Measurements from ENCODE around the gene NSUN5. TPM values are rescaled to one million over a fixed set of nuclear protein-coding genes. Genes with fewer than 3 reads are reported as not detected.
"Not testable (repeated sequence)": the region's sequence is repeated elsewhere in the genome, so short reads cannot be mapped to it uniquely, and the experiment has no call there.

Gene NSUN5
- 3.7 and 6.1 TPM in 2 replicates for total RNA-seq

GRCh38 chr7:73308665-73309214 lies at the start of gene NSUN5:
NSUN5 (minus strand) TSS chr7:73308826; CDS start chr7:73308790, 36 bp downstream.
- DNase-seq, result peak; percentile 59

GRCh38 chr7:73356159-73356558 lies 47.5 kb upstream of the NSUN5 start:
- no peak for DNase-seq

- no peak for DNase-seq
Observed at GRCh38 chr7:73354821-73355220, 46.2 kb upstream of the NSUN5 start.

- no peak for DNase-seq
Observed at GRCh38 chr7:73354196-73354595, 45.6 kb upstream of the NSUN5 start.

- DNase-seq, result no peak
Observed at GRCh38 chr7:73353243-73353642, 44.6 kb upstream of the NSUN5 start.

DNA sequence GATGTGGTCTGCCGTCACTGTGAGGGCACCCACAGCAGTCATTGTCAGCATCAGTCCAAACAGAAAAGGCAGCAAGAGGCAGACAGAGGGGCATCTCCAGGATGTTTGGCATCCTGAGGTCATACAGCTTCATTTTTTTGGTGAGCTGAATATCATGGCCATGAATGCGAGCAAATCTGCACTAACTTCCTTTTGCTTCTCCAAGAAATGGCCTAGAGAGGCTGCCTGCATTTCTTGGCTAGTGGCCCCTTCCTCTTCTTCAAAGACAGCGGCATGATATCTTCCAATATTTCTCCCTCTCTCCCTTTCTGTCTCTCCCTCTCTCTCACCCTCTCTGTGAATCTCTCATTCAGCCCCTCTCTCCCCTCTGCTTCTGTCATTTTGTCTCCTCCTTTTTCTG lies 44.2 kb upstream of the NSUN5 start:
- DNase-seq, result no peak

- peak; percentile 65 for DNase-seq
Observed at GRCh38 chr7:73351447-73352167, 43.0 kb upstream of the NSUN5 start.

GRCh38 chr7:73350306-73351068 lies 41.9 kb upstream of the NSUN5 start:
- no peak for DNase-seq

GRCh38 chr7:73349763-73350162 lies 41.1 kb upstream of the NSUN5 start:
- DNase-seq, result no peak

DNA sequence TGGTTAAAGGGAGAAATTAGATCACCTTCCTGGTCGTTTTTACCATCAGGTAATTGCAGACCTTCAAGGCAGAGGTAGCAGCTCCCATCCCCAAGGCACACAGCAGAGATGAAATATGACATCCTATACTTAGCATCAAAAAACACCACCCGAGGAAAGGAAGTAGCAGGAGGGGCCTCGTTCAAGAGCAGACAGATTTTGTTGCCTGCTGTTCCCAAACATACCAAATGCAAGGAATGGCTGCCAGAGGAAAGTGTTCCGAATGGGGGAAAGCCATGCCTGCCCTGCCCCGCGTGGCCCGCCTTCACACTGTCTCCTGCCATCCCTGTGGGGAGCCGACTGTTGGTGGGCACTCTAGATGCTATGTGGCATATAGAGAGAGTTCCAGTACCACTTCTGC lies 37.3 kb upstream of the NSUN5 start:
- no peak for DNase-seq

- no peak for DNase-seq
Observed at GRCh38 chr7:73345538-73345937, 36.9 kb upstream of the NSUN5 start.

GRCh38 chr7:73343671-73344380 lies 35.2 kb upstream of the NSUN5 start:
- DNase-seq, result no peak

DNA sequence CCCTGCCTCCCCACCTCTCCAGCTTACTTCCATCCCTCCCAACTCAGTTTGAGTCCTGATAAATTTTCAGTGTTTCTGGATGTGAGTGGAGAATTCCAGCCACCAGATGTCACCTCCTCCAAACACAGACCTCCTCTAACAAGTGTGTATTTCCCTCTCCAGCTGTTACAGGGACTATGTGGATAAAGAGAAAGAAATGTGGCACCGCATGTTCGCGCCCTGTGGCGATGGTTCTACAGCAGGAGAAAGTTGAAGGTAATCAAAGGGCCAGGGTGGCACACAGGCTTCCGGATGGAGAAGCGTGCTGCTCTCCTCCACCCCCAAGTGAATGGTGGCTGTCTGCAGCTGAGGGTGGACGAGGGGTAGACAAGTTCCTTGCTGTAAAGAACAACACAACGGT lies 34.0 kb upstream of the NSUN5 start:
- DNase-seq, result peak; percentile 70

DNA sequence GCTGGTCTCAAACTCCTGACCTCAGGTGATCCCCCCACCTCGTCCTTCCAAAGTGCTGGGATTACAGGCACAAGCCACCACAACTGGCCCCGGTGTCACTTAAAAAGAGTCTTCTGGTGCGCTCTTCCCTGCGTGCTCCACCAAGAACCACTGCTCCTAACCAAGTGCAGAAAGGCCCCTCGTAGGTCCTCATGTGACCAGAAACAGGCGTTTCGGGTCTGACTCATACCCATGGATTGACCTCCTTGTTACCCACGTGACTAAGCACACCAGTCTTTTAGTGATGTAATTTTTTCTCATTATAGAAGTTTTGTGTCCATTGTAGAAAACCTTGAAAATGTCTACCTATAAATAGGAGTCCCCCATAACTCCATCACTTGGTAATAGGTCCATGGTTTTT lies 33.3 kb upstream of the NSUN5 start:
- peak; percentile 56 for DNase-seq

DNA sequence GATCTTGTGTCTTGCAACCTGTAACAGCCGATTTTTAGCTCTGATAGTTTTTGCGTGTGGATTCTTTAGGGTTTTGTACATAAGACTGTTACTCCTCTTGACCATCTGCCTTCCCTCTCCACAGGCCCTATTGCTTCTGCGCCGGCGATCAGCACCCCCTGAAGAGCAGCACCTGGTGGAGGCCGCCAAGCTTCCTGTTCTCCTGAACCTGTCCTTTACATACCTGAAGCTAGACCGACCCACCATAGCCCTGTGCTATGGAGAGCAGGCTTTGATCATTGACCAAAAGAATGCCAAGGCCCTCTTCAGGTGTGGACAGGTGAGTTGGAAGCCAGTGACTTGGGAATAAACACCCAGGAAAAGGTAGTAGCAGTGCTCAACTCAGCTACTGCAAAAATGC lies 31.9 kb upstream of the NSUN5 start:
- no peak for DNase-seq

DNA sequence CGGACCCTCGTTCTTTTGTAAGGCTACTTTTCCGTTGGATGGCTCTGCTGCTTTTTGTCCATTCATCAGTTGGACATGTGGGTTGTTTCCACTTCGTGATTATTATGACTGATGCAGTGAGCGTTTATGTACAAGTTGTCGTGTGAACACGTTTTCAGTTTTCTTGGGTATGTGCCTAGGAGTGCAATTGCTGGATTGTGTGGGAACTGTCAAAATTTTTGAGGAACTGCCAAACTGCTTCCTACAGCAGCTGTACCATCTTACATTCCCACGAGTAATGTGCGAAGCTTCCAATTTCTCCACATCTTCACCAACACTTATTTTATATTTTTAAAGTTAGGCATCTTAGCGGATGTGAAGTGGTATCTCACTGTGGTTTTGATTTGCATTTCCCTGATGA lies 29.7 kb upstream of the NSUN5 start:
- no peak for DNase-seq

- no peak for DNase-seq
Observed at GRCh38 chr7:73332447-73332846, 23.8 kb upstream of the NSUN5 start.

DNA sequence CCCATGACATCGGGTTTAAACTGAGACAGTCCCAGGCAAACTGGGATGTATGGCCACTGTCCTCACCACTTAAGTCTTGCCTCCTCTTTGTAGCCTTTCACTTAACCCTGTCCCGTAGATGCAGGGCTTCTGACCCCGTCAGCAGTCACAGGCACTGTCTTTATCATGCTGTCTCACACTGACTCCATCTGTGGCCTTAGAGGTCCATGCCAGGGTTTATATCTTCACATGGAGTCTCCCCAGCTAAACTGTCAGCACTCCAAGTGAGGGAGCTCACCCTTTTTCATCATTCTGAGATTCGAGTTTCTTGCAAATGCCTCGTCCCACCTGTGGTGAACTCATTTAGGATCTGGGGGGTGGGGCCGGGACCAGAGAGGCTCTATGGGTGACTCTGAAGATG lies 22.1 kb upstream of the NSUN5 start:
- DNase-seq, result no peak

GRCh38 chr7:73329861-73330581 lies 21.4 kb upstream of the NSUN5 start:
- peak; percentile 33 for DNase-seq

- no peak for DNase-seq
Observed at GRCh38 chr7:73328696-73329095, 20.1 kb upstream of the NSUN5 start.

DNA sequence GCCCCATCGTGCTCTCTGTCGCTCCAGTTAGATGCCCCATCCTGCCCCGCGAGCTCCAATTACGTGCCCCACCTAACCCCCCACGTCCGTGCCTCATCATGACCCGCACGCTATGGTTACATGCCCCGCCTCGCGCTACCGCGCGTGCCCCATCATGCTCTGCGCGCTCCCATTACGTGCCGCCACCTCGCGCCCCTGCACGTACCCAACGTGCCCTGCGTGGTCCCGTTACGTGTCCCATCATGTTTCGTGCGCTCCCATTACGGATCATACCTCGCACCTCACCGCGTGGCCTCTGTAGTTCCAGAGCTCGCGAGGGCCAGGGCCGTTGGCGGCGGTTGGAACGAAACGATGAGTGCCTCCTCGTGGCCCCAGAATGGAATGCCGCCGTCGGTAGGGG lies 19.3 kb upstream of the NSUN5 start, which contains the start of the genes FKBP6 and TRIM50:
Gene FKBP6, plus strand, starts transcription at position 240 of the 400 bp plus-strand sequence. CDS start 268 bp downstream, outside the sequence.
Gene TRIM50, minus strand, starts transcription at position 161 of the 400 bp plus-strand sequence. CDS start 3,295 bp downstream, outside the sequence.
- not testable (repeated sequence) for DNase-seq

GRCh38 chr7:73327449-73327848 lies 18.8 kb upstream of the NSUN5 start:
- DNase-seq, result not testable (repeated sequence)
